K562 (cell line): ENCODE measurements around the gene STING1. TPM values are rescaled to one million over a fixed set of nuclear protein-coding genes. Genes with fewer than 3 reads are reported as not detected.

Source experiments
- ATAC-seq: fragments of 200-7000 bp; cut with Tn5 transposase; 3 replicates; pipeline ENCODE4 v1.9.1; 2020; ENCODE audit warnings: moderate library complexity
- BruUV-seq: library from RNA; stranded (reverse); fragments of 400-500 nt; replicated peaks from 2 replicates; lab custom pipeline; 2021; lab: Mats Ljungman, UMichigan
- CTCF ChIA-PET: fragments of 300-600 bp; formaldehyde crosslinking; extraction: SDS; loops from one replicate; lab custom pipeline; 2021; ENCODE audit warnings: low intra/inter-chr PET ratio; lab: Yijun Ruan, JAX
- POLR2A ChIA-PET: fragments of 300-600, 350-650 bp; sonication (Branson Sonifier 250); formaldehyde crosslinking; extraction: SDS; loops from one replicate; lab custom pipeline; 2021; ENCODE audit warnings: antibody characterized with exemption, inconsistent platforms; lab: Yijun Ruan, JAX
- DNase-seq, 4 experiments: peaks; one replicate each; pipeline versions ENCODE4 v3.0.0 to v3.0.0-alpha.2; 2011 to 2018; ENCODE audit warnings: low spot score in 3 of 4, mixed read lengths in 3 of 4; ENCODE audit errors: extremely low read depth in 1 of 4
- FAIRE-seq: peaks from 2 replicates; lab custom pipeline; 2011; peaks lifted over from hg19 to GRCh38; lab: Jason Lieb, UNC
- H2AFZ ChIP-seq: 2 replicates; pipeline ENCODE4 v1.6.0; 2011; ENCODE audit warnings: low read depth, low read length, control low read depth, inconsistent platforms
- H3K27ac ChIP-seq: fragments of 200-600 bp; 3 replicates; pipeline ENCODE4 v1.8.0; 2011; ENCODE audit warnings: low read depth, mild to moderate bottlenecking, control low read depth, inconsistent platforms, low read length, moderate library complexity, mixed read lengths; ENCODE audit errors: extremely low read depth
- H3K27me3 ChIP-seq, 2 experiments: fragments of 300-600 bp in 1 of 2; 2 replicates in 1 of 2; 3 replicates in 1 of 2; pipeline versions ENCODE4 v1.6.0 to v1.8.0; 2011; ENCODE audit warnings: inconsistent platforms in 2 of 2, low read length in 2 of 2, mild to moderate bottlenecking in 1 of 2, mixed read lengths in 1 of 2, moderate library complexity in 1 of 2; ENCODE audit not compliant: control insufficient read depth in 2 of 2, insufficient read depth in 2 of 2
- H3K36me3 ChIP-seq: fragments of 300-600 bp; 3 replicates; pipeline ENCODE4 v1.8.0; 2011; ENCODE audit warnings: mild to moderate bottlenecking, low read length, inconsistent platforms; ENCODE audit not compliant: control insufficient read depth, insufficient read depth
- H3K4me1 ChIP-seq, 2 experiments: fragments of 200-600 bp in 1 of 2; replicated peaks in 1 of 2; 2 replicates in 1 of 2; 3 replicates in 1 of 2; pipeline versions ENCODE4 v1.5.1 to v1.8.0; 2011; ENCODE audit warnings: inconsistent platforms in 2 of 2, low read length in 2 of 2, mild to moderate bottlenecking in 1 of 2, mixed read lengths in 1 of 2, moderate library complexity in 1 of 2; ENCODE audit not compliant: control insufficient read depth in 2 of 2, insufficient read depth in 2 of 2
- H3K4me2 ChIP-seq: 2 replicates; pipeline ENCODE4 v1.6.1; 2011; ENCODE audit warnings: low read length, control low read depth, inconsistent platforms, mixed read lengths; ENCODE audit not compliant: insufficient read depth
- H3K4me3 ChIP-seq: fragments of 200-600 bp; sonication (generic), shearing (Covaris generic); 2 replicates; pipeline ENCODE4 v1.5.1; 2016; ENCODE audit warnings: control low read depth, inconsistent platforms
- H3K79me2 ChIP-seq: fragments of 200-600 bp; 3 replicates; pipeline ENCODE4 v1.8.0; 2011; ENCODE audit warnings: low read length, inconsistent platforms; ENCODE audit not compliant: control insufficient read depth, insufficient read depth
- H3K9ac ChIP-seq, 2 experiments: 2 replicates each; pipeline versions ENCODE4 v1.6.0 to v1.6.1; 2011; ENCODE audit warnings: low read depth in 2 of 2, low read length in 2 of 2, control low read depth in 1 of 2, inconsistent platforms in 1 of 2, mild to moderate bottlenecking in 1 of 2, mixed read lengths in 1 of 2; ENCODE audit not compliant: insufficient read depth in 1 of 2
- H3K9me1 ChIP-seq: one replicate; pipeline ENCODE4 v1.6.0; 2011; ENCODE audit warnings: inconsistent platforms, mild to moderate bottlenecking, low read length, moderate library complexity; ENCODE audit not compliant: control insufficient read depth, insufficient read depth
- H3K9me3 ChIP-seq: replicated peaks from 2 replicates; pipeline ENCODE4 v1.5.1; 2011; ENCODE audit warnings: low read depth, low read length, inconsistent platforms; ENCODE audit not compliant: control insufficient read depth, insufficient read depth
- H4K20me1 ChIP-seq: replicated peaks from 2 replicates; pipeline ENCODE4 v1.6.1; 2011; ENCODE audit warnings: low read length, inconsistent platforms, mixed read lengths; ENCODE audit not compliant: control insufficient read depth, insufficient read depth
- CEBPB ChIP-seq: fragments of 450-650 bp; IDR thresholded peaks from 2 replicates; pipeline ENCODE4 v1.6.1; 2016; ENCODE audit warnings: missing genetic modification characterization, missing compliant biosample characterization
- CTBP1 ChIP-seq: fragments of 450-650 bp; IDR thresholded peaks from 2 replicates; pipeline ENCODE4 v1.6.1; 2016; ENCODE audit warnings: borderline replicate concordance
- FOXK2 ChIP-seq, 2 experiments: fragments of 450-650 bp; IDR thresholded peaks in 1 of 2; conservative IDR thresholded peaks in 1 of 2; 2 replicates each; pipeline ENCODE4 v1.6.1; 2016; ENCODE audit warnings: low read depth in 2 of 2, mild to moderate bottlenecking in 1 of 2
- KLF16 ChIP-seq: IDR thresholded peaks from 2 replicates; pipeline ENCODE4 v1.6.1; 2016; ENCODE audit warnings: antibody characterized with exemption
- NFIC ChIP-seq: fragments of 450-650 bp; IDR thresholded peaks from 2 replicates; pipeline ENCODE4 v1.6.1; 2017; ENCODE audit warnings: mild to moderate bottlenecking, inconsistent platforms
- PCBP2 ChIP-seq: fragments of 200-400 bp; formaldehyde crosslinking; IDR thresholded peaks from 2 replicates; pipeline ENCODE4 v1.6.1; 2018; ENCODE audit warnings: low read length, low read depth, mild to moderate bottlenecking, moderate library complexity; ENCODE audit not compliant: poor library complexity, severe bottlenecking
- RBM17 ChIP-seq: fragments of 200-400 bp; formaldehyde crosslinking; IDR thresholded peaks from 2 replicates; pipeline ENCODE4 v1.6.1; 2017; ENCODE audit warnings: low read depth, mild to moderate bottlenecking, low read length, borderline replicate concordance
- THRA ChIP-seq: fragments of 450-650 bp; IDR thresholded peaks from 2 replicates; pipeline ENCODE4 v1.6.1; 2017; ENCODE audit warnings: mild to moderate bottlenecking, moderate library complexity
- U2AF1 ChIP-seq: fragments of 200-400 bp; formaldehyde crosslinking; optimal IDR thresholded peaks from 2 replicates; pipeline ENCODE3; 2017; ENCODE audit warnings: mild to moderate bottlenecking, low read depth, low read length, moderate library complexity
- ZNF561 ChIP-seq: fragments of 450-650 bp; formaldehyde crosslinking; conservative IDR thresholded peaks from 2 replicates; pipeline ENCODE4 v1.4.0; 2020; ENCODE audit warnings: mild to moderate bottlenecking, moderate library complexity
- WGBS: fragments of 100-300 bp; shearing (Covaris generic); methylation state at CpG from one replicate; pipeline ENCODE4 v1.1.6; 2016; ENCODE audit warnings: low coverage, mixed read lengths; ENCODE audit not compliant: insufficient coverage; ENCODE audit errors: missing lambda C conversion rate; 5-methylcytosine and 5-hydroxymethylcytosine counted together
- in situ Hi-C: fragments of 300-500 bp; cut with MboI; formaldehyde crosslinking; loops from 4 replicates; pipeline ENCODE4 v1.15.0; 2018; ENCODE audit warnings: inconsistent platforms, mixed read lengths
- intact Hi-C: fragments of 100-400 bp; cut with micrococcal nuclease; formaldehyde crosslinking; loops from 2 replicates; pipeline ENCODE4 v1.14.2; 2022
- polyA plus RNA-seq, 8 experiments: library from polyadenylated mRNA; depleted of rRNA in 4 of 8; stranded (reverse) in 5 of 8; unstranded in 3 of 8; fragments of >200 nt; fragmentation: Nextera tagmentation in 2 of 8; fragmentation: Illumina TruSeq in 1 of 8; extraction: Ambion mirVana in 2 of 8; extraction: Trizol in 1 of 8; gene quantifications; 2 replicates each; pipeline versions ENCODE4 v1.2.1 to v1.2.3, GENCODE V29; 2011 to 2014; ENCODE audit warnings: inconsistent platforms in 1 of 8, missing spikeins in 1 of 8
- total RNA-seq, 7 experiments: library from RNA; depleted of rRNA in 6 of 7; stranded (reverse); fragments of >200 nt in 6 of 7; fragmentation: Illumina TruSeq in 2 of 7; extraction: Trizol in 2 of 7; gene quantifications; 2 replicates each; pipeline versions ENCODE4 v1.2.1 to v1.2.3, GENCODE V29; 2011 to 2021; ENCODE audit warnings: low replicate concordance in 1 of 7
- TF ChIP-seq, protein P1 (sequence below): sonication (generic); formaldehyde crosslinking; IDR thresholded peaks from 2 replicates; pipeline ENCODE4 v1.8.0; 2022; ENCODE audit warnings: missing genetic modification reagents, mild to moderate bottlenecking, borderline replicate concordance
- TF ChIP-seq, protein P2 (sequence below), 2 experiments: fragments of 450-650 bp; formaldehyde crosslinking in 1 of 2; IDR thresholded peaks; 2 replicates each; pipeline versions ENCODE4 v1.4.0 to v1.6.1; 2014 to 2020; ENCODE audit warnings: mild to moderate bottlenecking in 2 of 2, borderline replicate concordance in 1 of 2, low read depth in 1 of 2

Gene STING1
- total and polyA plus RNA-seq, 9 of the 15 experiments (the other 6 are each of a cell fraction or from before 2014, with no cell fraction given), result 20.8 to 69.1 (median 44.7) TPM

- Histone ChIP-seq H3K27me3 (no peaks in the 10 kb centered on the region), H4K20me1 (no peaks in the 10 kb centered on the region), H2AFZ (peak overlapping the region; percentile 68), H3K4me2 (no peak overlapping the region), H3K4me3 (no peak overlapping the region), H3K9me1 (no peaks in the 10 kb centered on the region), H3K4me1 (peaks cover 7 to 21% of the 10 kb centered on the region in 2 experiments), H3K9ac (no peak overlapping the region), H3K9me3 (no peaks in the 10 kb centered on the region), H3K79me2 (no peaks in the 10 kb centered on the region), H3K27ac (peak overlapping the region; percentile 33; the same call in 1 of the 3 replicates), H3K36me3 (no peaks in the 10 kb centered on the region)
- DNase-seq (peak in 3 of 4 experiments; percentile 25 to 38 (median 34)), FAIRE-seq (peak; percentile 76), ATAC-seq (peak; percentile 81)
- no TSS peak for BruUV-seq
- ChIA-PET POLR2A (no interaction called here), CTCF (interaction anchor here (0.5 to 0.7 kb wide), 2 partner anchors 47 to 962 kb away, joined by 3 to 4 read pairs; no protein-coding TSS in a partner anchor)
- in situ Hi-C loops (no loop called here), intact Hi-C loops (no loop called here)
- WGBS, result 42% methylated on average over 7 of the region's 8 CpGs
- TF ChIP-seq RBM17 (no peak), ZNF561 (CRISPR knock-in tag) (no peak), THRA (no peak), CEBPB (tag) (peak; percentile 62), U2AF1 (no peak), CTBP1 (0 out of 2 replicates have a peak, but pooled peaks have one; percentile 21), PCBP2 (no peak), KLF16 (no peak), FOXK2 (conservative IDR thresholded peaks at IDR 0.05 in 1 of 2, IDR thresholded peaks at IDR 0.05 in 1 of 2; ENCODE audit: low read depth in 2 of 2) (no peak), NFIC (no peak)
- TF ChIP-seq, protein P1, sequence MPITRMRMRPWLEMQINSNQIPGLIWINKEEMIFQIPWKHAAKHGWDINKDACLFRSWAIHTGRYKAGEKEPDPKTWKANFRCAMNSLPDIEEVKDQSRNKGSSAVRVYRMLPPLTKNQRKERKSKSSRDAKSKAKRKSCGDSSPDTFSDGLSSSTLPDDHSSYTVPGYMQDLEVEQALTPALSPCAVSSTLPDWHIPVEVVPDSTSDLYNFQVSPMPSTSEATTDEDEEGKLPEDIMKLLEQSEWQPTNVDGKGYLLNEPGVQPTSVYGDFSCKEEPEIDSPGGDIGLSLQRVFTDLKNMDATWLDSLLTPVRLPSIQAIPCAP (CRISPR knock-in tag), result no peak
- TF ChIP-seq, protein P2, sequence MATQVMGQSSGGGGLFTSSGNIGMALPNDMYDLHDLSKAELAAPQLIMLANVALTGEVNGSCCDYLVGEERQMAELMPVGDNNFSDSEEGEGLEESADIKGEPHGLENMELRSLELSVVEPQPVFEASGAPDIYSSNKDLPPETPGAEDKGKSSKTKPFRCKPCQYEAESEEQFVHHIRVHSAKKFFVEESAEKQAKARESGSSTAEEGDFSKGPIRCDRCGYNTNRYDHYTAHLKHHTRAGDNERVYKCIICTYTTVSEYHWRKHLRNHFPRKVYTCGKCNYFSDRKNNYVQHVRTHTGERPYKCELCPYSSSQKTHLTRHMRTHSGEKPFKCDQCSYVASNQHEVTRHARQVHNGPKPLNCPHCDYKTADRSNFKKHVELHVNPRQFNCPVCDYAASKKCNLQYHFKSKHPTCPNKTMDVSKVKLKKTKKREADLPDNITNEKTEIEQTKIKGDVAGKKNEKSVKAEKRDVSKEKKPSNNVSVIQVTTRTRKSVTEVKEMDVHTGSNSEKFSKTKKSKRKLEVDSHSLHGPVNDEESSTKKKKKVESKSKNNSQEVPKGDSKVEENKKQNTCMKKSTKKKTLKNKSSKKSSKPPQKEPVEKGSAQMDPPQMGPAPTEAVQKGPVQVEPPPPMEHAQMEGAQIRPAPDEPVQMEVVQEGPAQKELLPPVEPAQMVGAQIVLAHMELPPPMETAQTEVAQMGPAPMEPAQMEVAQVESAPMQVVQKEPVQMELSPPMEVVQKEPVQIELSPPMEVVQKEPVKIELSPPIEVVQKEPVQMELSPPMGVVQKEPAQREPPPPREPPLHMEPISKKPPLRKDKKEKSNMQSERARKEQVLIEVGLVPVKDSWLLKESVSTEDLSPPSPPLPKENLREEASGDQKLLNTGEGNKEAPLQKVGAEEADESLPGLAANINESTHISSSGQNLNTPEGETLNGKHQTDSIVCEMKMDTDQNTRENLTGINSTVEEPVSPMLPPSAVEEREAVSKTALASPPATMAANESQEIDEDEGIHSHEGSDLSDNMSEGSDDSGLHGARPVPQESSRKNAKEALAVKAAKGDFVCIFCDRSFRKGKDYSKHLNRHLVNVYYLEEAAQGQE (IDR thresholded peaks at IDR 0.05; ENCODE audit: borderline replicate concordance), result peak; percentile 14; the same call in 1 of the 2 replicates
- TF ChIP-seq, protein P2 (CRISPR knock-in tag; IDR thresholded peaks at IDR 0.05; ENCODE audit: low read depth), result no peak
Observed at GRCh38 chr5:139468421-139468931, 14.1 kb downstream of the STING1 start.
